ENCODE data around the gene DCTN2.
A peak's percentile ranks its signal among the peaks of the same experiment; 100 is the strongest.

Gene DCTN2

DNA sequence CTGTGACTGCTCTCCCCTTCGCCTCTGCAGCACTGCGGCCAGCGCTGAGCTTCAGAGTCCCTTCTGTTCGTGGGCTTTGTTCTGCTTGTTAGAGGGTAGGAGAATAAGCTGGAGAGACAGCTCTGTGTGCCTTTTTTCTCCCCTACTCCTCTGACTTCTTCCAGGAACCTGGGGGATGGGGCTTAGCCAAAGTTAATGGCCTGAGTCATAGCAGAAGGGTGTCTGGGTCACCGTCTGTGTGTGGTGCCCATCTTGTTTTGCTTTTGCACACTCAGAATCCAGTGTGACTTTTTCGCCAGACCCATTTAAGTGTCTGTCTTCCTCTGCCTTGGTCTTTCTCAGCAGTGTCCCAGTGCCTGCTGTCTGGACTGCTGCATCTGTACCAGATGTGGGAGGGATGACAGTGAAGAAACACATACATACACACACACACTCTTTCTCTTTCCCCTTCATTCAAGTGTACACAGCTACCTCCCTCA, 5.9 kb upstream of the DCTN2 start:
- Histone ChIP-seq H3K4me3 (ENCODE audit: insufficient read length, low read depth) (no peak overlapping the region), H3K9ac (ENCODE audit: insufficient read length, low read depth) (no peak overlapping the region), H3K9me3 (ENCODE audit: insufficient read depth, low read length) (no peaks in the 10 kb centered on the region), H3K4me1 (ENCODE audit: insufficient read depth, insufficient read length) (peaks cover 4% of the 10 kb centered on the region), H3K27me3 (ENCODE audit: insufficient read depth, insufficient read length) (peaks cover 35% of the 10 kb centered on the region), H3K36me3 (ENCODE audit: insufficient read depth, insufficient read length, low read length) (no peaks in the 10 kb centered on the region)
- no peak for DNase-seq (ENCODE audit: low read depth, low spot score)
- TF ChIP-seq YY1 (IDR thresholded peaks at IDR 0.05; ENCODE audit: insufficient read depth, insufficient read length) (no peak), ZNF274 (IDR thresholded peaks at IDR 0.05; ENCODE audit: low read depth, low read length) (no peak), SUZ12 (IDR thresholded peaks at IDR 0.05; ENCODE audit: extremely low read depth, insufficient read depth, insufficient read length) (no peak)

DNA sequence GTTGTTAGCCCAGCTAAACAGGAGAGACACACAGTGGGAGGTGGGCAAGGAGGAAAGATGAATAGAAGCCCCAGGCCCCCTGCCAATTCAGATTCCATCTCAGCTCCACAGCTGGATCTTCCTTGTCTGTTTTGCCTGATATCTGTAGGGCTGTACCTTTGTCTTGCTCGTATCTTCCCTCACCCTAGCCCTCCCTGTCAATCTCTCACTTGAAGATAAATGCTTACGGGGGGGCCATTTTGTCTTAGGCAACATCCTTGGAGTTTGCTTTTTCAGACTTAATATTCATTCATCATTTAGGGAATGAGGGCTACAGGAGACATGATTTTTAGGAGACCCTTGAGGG, 5.3 kb upstream of the DCTN2 start:
- H3K36me3 ChIP-seq (ENCODE audit: insufficient read depth, insufficient read length, low read length): no peaks in the 10 kb centered on the region
- H3K9ac ChIP-seq (ENCODE audit: insufficient read length, low read depth): no peak overlapping the region
- peaks cover 41% of the 10 kb centered on the region for H3K27me3 ChIP-seq (ENCODE audit: insufficient read depth, insufficient read length)
- peaks cover 4% of the 10 kb centered on the region for H3K4me1 ChIP-seq (ENCODE audit: insufficient read depth, insufficient read length)
- H3K4me3 ChIP-seq (ENCODE audit: insufficient read length, low read depth): no peak overlapping the region
- TF ChIP-seq YY1 (IDR thresholded peaks at IDR 0.05; ENCODE audit: insufficient read depth, insufficient read length) (no peak), SUZ12 (IDR thresholded peaks at IDR 0.05; ENCODE audit: extremely low read depth, insufficient read depth, insufficient read length) (no peak), ZNF274 (IDR thresholded peaks at IDR 0.05; ENCODE audit: low read depth, low read length) (no peak)
- no peaks in the 10 kb centered on the region for H3K9me3 ChIP-seq (ENCODE audit: insufficient read depth, low read length)
- DNase-seq (ENCODE audit: low read depth, low spot score): no peak

DNA sequence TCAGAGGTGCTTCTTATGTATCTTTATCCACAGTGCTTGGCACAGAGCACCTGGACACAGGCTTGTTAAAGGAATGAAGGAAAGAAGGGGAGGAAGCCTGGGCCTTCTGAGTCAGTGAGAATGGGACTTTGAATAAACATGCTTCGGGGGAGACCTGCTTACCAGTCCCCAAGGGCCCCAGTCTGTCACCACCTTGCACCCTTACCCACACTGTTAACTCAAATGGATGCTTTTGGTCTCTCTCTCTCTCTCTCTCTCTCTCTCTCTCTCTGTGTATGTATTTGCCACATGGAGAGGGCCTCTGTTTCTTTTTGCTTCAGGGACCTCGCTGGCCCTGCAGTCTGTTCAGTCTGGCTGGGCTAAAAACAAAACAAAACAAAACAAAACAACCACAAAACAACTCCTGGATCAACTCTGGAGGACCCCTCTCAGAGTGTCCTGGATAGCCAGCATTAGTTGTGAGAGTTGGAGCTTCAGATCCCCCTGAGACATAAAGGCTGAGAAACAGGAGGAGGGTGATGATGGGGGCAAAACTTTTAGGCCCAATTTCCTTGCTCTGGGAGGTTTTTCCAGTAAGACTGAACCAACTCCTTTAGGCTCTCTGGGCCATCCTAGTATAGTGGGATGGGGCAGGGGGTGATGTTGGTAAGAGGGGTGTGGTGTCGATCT, 4.8 kb upstream of the DCTN2 start:
- H3K4me3 ChIP-seq (ENCODE audit: insufficient read length, low read depth): no peak overlapping the region
- H3K9ac ChIP-seq (ENCODE audit: insufficient read length, low read depth): no peak overlapping the region
- no peaks in the 10 kb centered on the region for H3K36me3 ChIP-seq (ENCODE audit: insufficient read depth, insufficient read length, low read length)
- H3K4me1 ChIP-seq (ENCODE audit: insufficient read depth, insufficient read length): peaks cover 4% of the 10 kb centered on the region
- peaks cover 42% of the 10 kb centered on the region for H3K27me3 ChIP-seq (ENCODE audit: insufficient read depth, insufficient read length)
- no peaks in the 10 kb centered on the region for H3K9me3 ChIP-seq (ENCODE audit: insufficient read depth, low read length)
- TF ChIP-seq SUZ12 (IDR thresholded peaks at IDR 0.05; ENCODE audit: extremely low read depth, insufficient read depth, insufficient read length) (no peak), YY1 (IDR thresholded peaks at IDR 0.05; ENCODE audit: insufficient read depth, insufficient read length) (no peak), ZNF274 (IDR thresholded peaks at IDR 0.05; ENCODE audit: low read depth, low read length) (no peak)
- no peak for DNase-seq (ENCODE audit: low read depth, low spot score)

DNA sequence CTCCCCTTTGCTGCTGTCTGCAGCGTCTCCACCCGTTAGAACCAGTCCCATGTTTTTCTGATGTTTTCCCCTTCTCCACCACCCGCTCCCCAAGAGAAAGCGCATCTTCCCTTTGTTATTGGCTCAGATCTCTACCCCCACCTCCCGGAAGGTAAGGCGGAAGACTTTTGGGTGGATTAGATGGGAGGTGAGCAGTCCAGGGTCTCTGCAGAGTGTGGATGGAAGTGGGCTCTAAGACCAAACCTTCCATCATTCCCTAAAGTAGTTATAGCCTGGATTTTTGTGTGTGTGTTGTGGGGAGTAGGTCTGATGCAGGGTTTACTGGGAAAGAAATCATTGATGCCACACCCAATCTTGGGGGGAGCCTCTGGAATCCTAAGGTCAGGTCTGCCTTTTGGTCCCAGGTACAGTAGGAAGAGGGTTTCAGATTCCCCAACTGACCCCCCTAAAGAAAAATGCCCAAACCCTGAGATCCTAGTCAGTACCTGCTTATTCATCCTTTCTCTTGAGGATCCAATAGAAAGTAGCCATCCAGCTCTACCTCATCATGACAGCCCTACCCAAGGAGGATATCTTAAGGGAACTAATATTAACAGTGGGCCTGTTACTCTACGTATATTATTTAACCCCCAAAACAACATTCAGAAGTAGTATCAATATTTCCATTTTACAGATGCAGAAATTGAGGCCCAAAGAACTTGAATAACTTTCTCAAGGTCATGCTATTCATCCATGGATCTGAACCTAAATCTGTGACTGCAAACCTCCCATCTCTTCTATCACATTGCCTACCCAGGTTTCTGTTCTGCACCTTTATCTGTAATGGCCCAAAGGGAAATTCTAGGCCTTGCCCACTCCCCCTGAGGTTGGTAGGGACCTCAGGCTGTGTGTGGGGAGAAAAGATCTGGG, 3.9 kb upstream of the DCTN2 start:
- H3K27me3 ChIP-seq (ENCODE audit: insufficient read depth, insufficient read length): peaks cover 42% of the 10 kb centered on the region

DNA sequence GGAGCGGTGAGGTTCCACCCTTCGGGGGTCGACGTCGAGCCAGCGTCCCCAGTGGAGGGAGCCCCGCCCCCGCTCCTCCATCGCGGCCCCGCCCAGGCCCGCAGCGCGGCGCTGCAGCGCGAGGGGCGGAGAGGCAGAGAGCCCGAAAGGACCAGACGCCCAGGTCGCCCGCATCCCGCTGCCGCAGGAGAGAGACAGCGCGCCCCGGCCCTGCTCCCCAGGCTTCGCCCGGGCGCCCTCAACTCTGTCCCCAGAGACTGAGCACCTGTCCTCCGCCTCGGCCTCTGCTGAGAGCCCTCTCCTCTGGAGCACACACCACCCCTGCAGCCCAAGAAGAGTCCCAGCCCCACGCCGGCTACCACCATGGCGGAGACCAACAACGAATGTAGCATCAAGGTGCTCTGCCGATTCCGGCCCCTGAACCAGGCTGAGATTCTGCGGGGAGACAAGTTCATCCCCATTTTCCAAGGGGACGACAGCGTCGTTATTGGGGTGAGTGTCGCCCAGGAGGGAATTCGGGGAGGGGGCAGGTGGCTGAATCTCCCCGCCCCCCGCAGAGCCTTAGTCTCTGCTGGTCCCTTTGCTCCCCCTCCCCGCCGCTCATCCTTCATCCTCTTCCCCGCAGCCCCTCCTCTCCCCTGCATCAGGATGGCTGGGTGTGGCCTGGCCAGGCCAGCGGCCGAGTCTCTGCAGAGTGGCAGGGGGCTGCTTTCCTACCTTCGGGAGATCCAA, 3.1 kb upstream of the DCTN2 start, which contains the start of gene KIF5A:
TSS of gene KIF5A (plus strand) at position 136 of the 732 bp plus-strand sequence. CDS start at position 364, 228 bp downstream.
- Histone ChIP-seq H3K4me3 (ENCODE audit: insufficient read length, low read depth) (peak within 1 kb of the TSS; percentile 76), H3K9me3 (ENCODE audit: insufficient read depth, low read length) (no peaks in the 10 kb centered on the region), H3K4me1 (ENCODE audit: insufficient read depth, insufficient read length) (peaks cover 12% of the 10 kb centered on the region), H3K9ac (ENCODE audit: insufficient read length, low read depth) (peak within 1 kb of the TSS; percentile 73), H3K27me3 (ENCODE audit: insufficient read depth, insufficient read length) (peaks cover 42% of the 10 kb centered on the region), H3K36me3 (ENCODE audit: insufficient read depth, insufficient read length, low read length) (peaks cover 10% of the 10 kb centered on the region)
- TF ChIP-seq YY1 (IDR thresholded peaks at IDR 0.05; ENCODE audit: insufficient read depth, insufficient read length) (no peak), SUZ12 (IDR thresholded peaks at IDR 0.05; ENCODE audit: extremely low read depth, insufficient read depth, insufficient read length) (no peak), ZNF274 (IDR thresholded peaks at IDR 0.05; ENCODE audit: low read depth, low read length) (no peak)
- DNase-seq (ENCODE audit: low read depth, low spot score): no peak

More for the DNA sequence above, 3.9 kb upstream of the DCTN2 start:
- TF ChIP-seq SUZ12 (IDR thresholded peaks at IDR 0.05; ENCODE audit: extremely low read depth, insufficient read depth, insufficient read length) (no peak), YY1 (IDR thresholded peaks at IDR 0.05; ENCODE audit: insufficient read depth, insufficient read length) (no peak), ZNF274 (IDR thresholded peaks at IDR 0.05; ENCODE audit: low read depth, low read length) (no peak)
- Histone ChIP-seq H3K9ac (ENCODE audit: insufficient read length, low read depth) (peak overlapping the region; percentile 73), H3K4me1 (ENCODE audit: insufficient read depth, insufficient read length) (peaks cover 10% of the 10 kb centered on the region), H3K9me3 (ENCODE audit: insufficient read depth, low read length) (no peaks in the 10 kb centered on the region), H3K4me3 (ENCODE audit: insufficient read length, low read depth) (peak overlapping the region; percentile 76), H3K36me3 (ENCODE audit: insufficient read depth, insufficient read length, low read length) (peaks cover 2% of the 10 kb centered on the region)
- DNase-seq (ENCODE audit: low read depth, low spot score): no peak

DNA sequence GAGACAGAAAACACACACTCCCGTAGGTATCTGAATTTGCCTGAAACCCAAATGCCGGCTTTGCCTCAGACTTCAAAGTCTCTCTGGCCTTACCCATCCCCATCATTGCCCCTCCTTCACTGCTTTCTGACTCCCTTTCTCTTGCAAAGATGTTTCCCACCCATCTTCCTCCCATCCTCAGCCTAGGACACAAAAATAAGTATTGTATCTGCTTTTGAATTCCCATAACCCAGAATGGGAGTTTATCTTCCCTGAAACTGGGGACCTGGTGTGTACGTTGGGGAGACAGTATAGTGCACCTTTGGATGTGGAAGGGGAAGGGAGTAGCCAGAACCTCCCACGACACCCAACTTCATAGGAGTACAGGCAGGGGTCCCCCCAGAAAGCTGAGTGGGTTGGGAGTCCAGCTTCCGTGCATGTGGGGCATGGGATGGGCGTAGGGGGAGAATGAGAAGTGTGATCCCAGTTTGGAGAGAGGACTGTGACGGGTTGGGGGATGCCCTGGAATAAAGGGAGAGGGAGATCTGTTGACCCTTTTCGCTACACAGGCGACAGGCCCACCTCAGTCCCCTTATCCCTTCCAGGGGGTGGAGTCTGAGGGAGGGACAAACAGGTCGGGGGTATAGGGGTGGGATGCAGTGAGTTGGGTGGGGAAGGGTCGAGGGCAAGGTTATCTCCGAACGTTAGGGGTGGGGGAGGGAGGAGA, 2.4 kb upstream of the DCTN2 start:
- Histone ChIP-seq H3K9me3 (ENCODE audit: insufficient read depth, low read length) (no peaks in the 10 kb centered on the region), H3K9ac (ENCODE audit: insufficient read length, low read depth) (peak overlapping the region; percentile 23), H3K27me3 (ENCODE audit: insufficient read depth, insufficient read length) (peaks cover 42% of the 10 kb centered on the region), H3K4me1 (ENCODE audit: insufficient read depth, insufficient read length) (peaks cover 12% of the 10 kb centered on the region), H3K36me3 (ENCODE audit: insufficient read depth, insufficient read length, low read length) (peaks cover 16% of the 10 kb centered on the region), H3K4me3 (ENCODE audit: insufficient read length, low read depth) (peak overlapping the region; percentile 76)
- TF ChIP-seq ZNF274 (IDR thresholded peaks at IDR 0.05; ENCODE audit: low read depth, low read length): no peak
- no peak for TF ChIP-seq SUZ12 (IDR thresholded peaks at IDR 0.05; ENCODE audit: extremely low read depth, insufficient read depth, insufficient read length)
- TF ChIP-seq YY1 (IDR thresholded peaks at IDR 0.05; ENCODE audit: insufficient read depth, insufficient read length): no peak
- no peak for DNase-seq (ENCODE audit: low read depth, low spot score)
